ENCODE measurements around the gene PALLD.
"Not testable (repeated sequence)": the region's sequence is repeated elsewhere in the genome, so short reads cannot be mapped to it uniquely, and the experiment has no call there.

PALLD gene

GRCh38 chr4:168695288-168695687 is 198.4 kb downstream of the PALLD start:
- TF ChIP-seq, protein P1, sequence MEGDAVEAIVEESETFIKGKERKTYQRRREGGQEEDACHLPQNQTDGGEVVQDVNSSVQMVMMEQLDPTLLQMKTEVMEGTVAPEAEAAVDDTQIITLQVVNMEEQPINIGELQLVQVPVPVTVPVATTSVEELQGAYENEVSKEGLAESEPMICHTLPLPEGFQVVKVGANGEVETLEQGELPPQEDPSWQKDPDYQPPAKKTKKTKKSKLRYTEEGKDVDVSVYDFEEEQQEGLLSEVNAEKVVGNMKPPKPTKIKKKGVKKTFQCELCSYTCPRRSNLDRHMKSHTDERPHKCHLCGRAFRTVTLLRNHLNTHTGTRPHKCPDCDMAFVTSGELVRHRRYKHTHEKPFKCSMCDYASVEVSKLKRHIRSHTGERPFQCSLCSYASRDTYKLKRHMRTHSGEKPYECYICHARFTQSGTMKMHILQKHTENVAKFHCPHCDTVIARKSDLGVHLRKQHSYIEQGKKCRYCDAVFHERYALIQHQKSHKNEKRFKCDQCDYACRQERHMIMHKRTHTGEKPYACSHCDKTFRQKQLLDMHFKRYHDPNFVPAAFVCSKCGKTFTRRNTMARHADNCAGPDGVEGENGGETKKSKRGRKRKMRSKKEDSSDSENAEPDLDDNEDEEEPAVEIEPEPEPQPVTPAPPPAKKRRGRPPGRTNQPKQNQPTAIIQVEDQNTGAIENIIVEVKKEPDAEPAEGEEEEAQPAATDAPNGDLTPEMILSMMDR (IDR thresholded peaks at IDR 0.05; ENCODE audit: borderline replicate concordance, control extremely low read depth, extremely low read depth, insufficient read depth, missing control alignments): no peak
- in situ Hi-C loops (cut with MboI; ENCODE audit: low sequenced_read_pairs, unreplicated experiment): no loop called here
- no peak for DNase-seq (ENCODE audit: low spot score)

DNA sequence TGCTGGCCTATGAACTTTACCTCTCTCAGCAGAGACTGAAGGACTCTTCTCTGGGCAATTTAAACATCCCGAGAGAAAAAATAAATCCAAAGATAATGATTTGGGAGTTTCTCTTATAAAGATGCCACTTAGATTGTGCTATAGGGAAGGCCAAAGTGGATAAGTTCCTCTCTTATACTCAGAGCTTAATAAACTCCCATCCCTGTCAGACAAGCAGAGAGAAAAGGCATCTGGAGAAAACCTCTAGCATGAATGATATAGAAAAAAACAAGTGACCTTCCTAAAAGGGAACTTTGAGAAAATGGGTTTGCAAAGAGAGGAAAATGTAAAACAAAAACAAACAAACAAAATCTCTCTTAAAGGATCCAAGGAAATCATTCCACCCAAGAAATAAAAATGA is 199.4 kb downstream of the PALLD start:
- TF ChIP-seq, protein P1 (IDR thresholded peaks at IDR 0.05; ENCODE audit: borderline replicate concordance, control extremely low read depth, extremely low read depth, insufficient read depth, missing control alignments): no peak
- in situ Hi-C loops (cut with MboI; ENCODE audit: low sequenced_read_pairs, unreplicated experiment): no loop called here
- DNase-seq (ENCODE audit: low spot score): no peak

GRCh38 chr4:168696826-168697225 is 200.0 kb downstream of the PALLD start:
- in situ Hi-C loops (cut with MboI; ENCODE audit: low sequenced_read_pairs, unreplicated experiment): no loop called here

DNA sequence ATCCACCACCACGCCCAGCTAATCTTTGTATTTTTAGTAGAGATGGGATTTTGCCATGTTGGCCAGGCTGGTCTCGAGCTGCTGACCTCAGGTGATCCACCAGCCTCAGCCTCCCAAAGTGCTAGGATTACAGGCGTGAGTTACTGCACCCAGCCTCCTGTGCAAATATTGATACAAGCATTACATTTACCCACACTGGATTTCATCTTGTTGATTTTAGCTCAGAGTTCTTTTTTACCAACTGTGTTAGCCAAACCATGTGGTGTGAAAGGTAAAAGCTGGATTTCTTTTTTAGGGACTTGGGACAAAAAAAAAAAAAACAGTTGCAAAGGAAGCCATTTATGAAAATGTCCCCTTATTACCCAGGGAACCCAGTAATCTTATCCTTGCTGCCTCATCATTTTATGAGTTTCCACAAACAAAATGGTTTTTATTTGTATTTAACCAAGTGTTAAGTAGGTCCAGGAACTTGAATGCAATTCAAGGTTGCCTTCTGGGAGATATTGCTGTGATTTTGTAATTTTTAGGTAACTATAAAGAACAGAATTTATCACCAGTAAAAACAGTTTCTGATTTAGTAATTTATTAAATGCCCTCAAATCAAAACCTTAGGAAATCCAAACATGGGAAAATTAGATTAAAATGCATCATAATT is 202.5 kb downstream of the PALLD start:
- in situ Hi-C loops (cut with MboI; ENCODE audit: low sequenced_read_pairs, unreplicated experiment): no loop called here
- no peak for DNase-seq (ENCODE audit: low spot score)
- TF ChIP-seq, protein P1 (IDR thresholded peaks at IDR 0.05; ENCODE audit: borderline replicate concordance, control extremely low read depth, extremely low read depth, insufficient read depth, missing control alignments): no peak

More at GRCh38 chr4:168696826-168697225, 200.0 kb downstream of the PALLD start:
- DNase-seq (ENCODE audit: low spot score): no peak
- TF ChIP-seq, protein P1 (IDR thresholded peaks at IDR 0.05; ENCODE audit: borderline replicate concordance, control extremely low read depth, extremely low read depth, insufficient read depth, missing control alignments): no peak

DNA sequence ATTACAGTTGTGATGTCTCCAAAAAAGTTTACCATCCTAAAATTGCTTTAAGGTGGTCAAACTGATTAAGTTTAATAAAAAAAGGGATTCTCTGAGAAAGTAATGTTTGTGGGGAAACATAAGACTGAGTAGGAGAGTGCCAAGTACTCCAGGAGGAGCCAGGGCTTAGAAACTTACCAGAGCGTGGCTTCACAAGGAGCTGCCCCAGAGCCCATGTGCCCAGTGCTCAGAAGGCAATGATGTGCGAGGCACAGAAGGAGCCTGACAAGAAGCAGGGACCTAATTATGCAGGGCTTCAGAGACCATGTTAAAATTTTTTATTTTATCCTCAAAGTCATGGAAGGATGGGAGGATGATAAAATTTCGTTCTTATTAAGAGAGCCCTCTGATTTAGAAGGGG is 204.2 kb downstream of the PALLD start:
- TF ChIP-seq, protein P1 (IDR thresholded peaks at IDR 0.05; ENCODE audit: borderline replicate concordance, control extremely low read depth, extremely low read depth, insufficient read depth, missing control alignments): no peak

GRCh38 chr4:168702581-168703087 is 205.8 kb downstream of the PALLD start:
- in situ Hi-C loops (cut with MboI; ENCODE audit: low sequenced_read_pairs, unreplicated experiment); DNase-seq (ENCODE audit: low spot score): not testable (repeated sequence)

More for the DNA sequence above, 204.2 kb downstream of the PALLD start:
- DNase-seq (ENCODE audit: low spot score): no peak
- in situ Hi-C loops (cut with MboI; ENCODE audit: low sequenced_read_pairs, unreplicated experiment): no loop called here

DNA sequence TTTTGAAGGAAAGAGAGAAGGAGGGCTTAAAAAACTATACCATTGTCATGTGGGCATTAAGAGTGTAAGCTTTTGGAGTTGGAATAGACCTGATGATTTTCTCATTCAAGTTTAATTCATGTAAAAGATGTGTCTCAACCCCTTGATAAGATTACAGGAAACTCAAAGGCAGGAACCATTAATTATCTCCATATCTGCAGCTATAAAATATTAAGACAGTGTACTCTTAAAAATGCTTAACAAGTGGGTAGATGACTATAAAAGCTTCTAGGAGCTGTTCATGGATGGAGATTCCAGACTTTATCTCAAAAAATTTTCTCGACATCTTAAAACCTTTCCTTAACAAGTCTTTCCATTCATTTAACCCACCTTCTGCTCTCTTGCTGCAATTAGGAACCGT is 208.3 kb downstream of the PALLD start:
- in situ Hi-C loops (cut with MboI; ENCODE audit: low sequenced_read_pairs, unreplicated experiment): no loop called here
- DNase-seq (ENCODE audit: low spot score): no peak
- TF ChIP-seq, protein P1 (IDR thresholded peaks at IDR 0.05; ENCODE audit: borderline replicate concordance, control extremely low read depth, extremely low read depth, insufficient read depth, missing control alignments): no peak

Data from GM13976 (cell line).